Neural progenitor cell (in vitro differentiated cells): ENCODE results near the gene ADGB.

Source experiments
- EZH2 ChIP-seq: fragments of 200-600 bp; sonication (generic); IDR thresholded peaks from 2 replicates; pipeline ENCODE4 v1.6.1; 2017; ENCODE audit warnings: antibody characterized with exemption, mild to moderate bottlenecking, moderate library complexity
- EZH2phosphoT487 ChIP-seq: fragments of 200-600 bp; sonication (generic); IDR thresholded peaks from 2 replicates; pipeline ENCODE4 v1.6.1; 2017; ENCODE audit warnings: antibody characterized with exemption
- TF ChIP-seq, protein P1 (sequence below): fragments of 200-600 bp; sonication (generic); IDR thresholded peaks from 2 replicates; pipeline ENCODE4 v1.5.1; 2017; ENCODE audit warnings: antibody characterized with exemption, mild to moderate bottlenecking

DNA sequence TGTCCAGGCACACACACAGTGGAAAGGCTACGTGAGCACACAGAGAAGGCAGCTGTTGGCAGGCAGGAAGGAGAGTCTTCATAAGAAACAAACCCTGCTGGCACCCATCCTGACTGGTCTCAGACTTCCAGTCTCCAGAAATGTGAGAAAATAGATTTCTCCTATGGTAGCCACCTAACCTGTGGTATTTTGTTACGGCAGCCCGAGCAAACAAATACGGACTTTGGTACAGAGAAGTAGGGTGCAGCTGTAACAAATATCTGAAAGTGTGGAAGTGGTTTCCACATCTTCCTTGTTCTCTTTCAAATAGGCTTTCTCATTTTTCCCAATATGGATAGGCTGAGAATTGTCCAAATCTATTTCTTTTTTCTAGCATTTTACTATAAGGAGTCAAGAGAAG, 94.6 kb downstream of the ADGB start:
- TF ChIP-seq, protein P1, sequence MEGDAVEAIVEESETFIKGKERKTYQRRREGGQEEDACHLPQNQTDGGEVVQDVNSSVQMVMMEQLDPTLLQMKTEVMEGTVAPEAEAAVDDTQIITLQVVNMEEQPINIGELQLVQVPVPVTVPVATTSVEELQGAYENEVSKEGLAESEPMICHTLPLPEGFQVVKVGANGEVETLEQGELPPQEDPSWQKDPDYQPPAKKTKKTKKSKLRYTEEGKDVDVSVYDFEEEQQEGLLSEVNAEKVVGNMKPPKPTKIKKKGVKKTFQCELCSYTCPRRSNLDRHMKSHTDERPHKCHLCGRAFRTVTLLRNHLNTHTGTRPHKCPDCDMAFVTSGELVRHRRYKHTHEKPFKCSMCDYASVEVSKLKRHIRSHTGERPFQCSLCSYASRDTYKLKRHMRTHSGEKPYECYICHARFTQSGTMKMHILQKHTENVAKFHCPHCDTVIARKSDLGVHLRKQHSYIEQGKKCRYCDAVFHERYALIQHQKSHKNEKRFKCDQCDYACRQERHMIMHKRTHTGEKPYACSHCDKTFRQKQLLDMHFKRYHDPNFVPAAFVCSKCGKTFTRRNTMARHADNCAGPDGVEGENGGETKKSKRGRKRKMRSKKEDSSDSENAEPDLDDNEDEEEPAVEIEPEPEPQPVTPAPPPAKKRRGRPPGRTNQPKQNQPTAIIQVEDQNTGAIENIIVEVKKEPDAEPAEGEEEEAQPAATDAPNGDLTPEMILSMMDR: no peak
- TF ChIP-seq EZH2: no peak
- TF ChIP-seq EZH2phosphoT487: no peak
